Activated effector memory CD4-positive, alpha-beta T cell treated with Interleukin-2 at 50 U/mL for 16 hours (primary cell): ENCODE measurements around the gene C12orf75.
A peak's percentile ranks its signal among the peaks of the same experiment; 100 is the strongest.
"Not testable (repeated sequence)": the region's sequence is repeated elsewhere in the genome, so short reads cannot be mapped to it uniquely, and the experiment has no call there.

Source experiments
- DNase-seq: peaks from one replicate; pipeline ENCODE4 v3.0.0-alpha.2; 2020

The C12orf75 gene

GRCh38 chr12:105311936-105312335 is 18.6 kb upstream of the C12orf75 start:
- not testable (repeated sequence) for DNase-seq

DNA sequence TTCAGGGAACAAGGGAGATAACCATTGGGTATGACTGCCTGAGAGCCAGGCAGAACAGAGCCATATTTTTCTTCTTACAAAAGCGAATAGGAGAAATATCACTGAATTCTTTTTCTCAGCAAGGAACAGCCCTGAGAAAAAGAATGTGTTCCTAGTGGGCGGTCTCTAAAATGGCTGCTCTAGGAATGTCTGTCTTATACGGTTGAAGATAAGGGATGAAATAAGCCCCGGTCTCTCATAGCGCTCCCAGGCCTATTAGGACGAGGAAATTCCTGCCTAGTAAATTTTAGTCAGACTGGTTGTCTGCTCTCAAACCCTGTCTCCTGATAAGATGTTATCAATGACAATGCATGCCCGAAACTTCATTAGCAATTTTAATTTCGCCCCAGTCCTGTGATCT is 16.7 kb upstream of the C12orf75 start:
- not testable (repeated sequence) for DNase-seq

- no peak for DNase-seq
Measured at GRCh38 chr12:105315130-105315529, 15.4 kb upstream of the C12orf75 start.

DNA sequence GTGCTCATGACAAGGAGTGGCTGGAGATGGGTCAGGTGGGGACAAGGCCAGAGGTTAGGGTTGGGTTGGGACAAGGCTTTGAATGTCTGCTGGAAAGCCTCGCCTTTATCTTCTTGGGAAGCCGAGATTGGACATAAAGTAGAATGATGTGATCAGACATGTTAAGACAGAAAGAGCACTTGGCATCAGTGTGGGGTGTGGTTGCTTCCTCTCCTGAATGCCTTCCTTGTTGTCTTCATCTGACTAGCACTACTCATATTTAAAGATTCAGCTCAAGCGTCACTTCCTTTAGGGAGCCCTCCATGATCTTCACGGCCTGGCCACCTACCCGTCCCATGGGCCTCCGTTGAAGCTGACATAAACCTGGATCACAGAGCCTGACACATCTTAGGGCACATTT is 14.8 kb upstream of the C12orf75 start:
- no peak for DNase-seq

GRCh38 chr12:105316931-105317852 is 13.3 kb upstream of the C12orf75 start:
- no peak for DNase-seq

DNA sequence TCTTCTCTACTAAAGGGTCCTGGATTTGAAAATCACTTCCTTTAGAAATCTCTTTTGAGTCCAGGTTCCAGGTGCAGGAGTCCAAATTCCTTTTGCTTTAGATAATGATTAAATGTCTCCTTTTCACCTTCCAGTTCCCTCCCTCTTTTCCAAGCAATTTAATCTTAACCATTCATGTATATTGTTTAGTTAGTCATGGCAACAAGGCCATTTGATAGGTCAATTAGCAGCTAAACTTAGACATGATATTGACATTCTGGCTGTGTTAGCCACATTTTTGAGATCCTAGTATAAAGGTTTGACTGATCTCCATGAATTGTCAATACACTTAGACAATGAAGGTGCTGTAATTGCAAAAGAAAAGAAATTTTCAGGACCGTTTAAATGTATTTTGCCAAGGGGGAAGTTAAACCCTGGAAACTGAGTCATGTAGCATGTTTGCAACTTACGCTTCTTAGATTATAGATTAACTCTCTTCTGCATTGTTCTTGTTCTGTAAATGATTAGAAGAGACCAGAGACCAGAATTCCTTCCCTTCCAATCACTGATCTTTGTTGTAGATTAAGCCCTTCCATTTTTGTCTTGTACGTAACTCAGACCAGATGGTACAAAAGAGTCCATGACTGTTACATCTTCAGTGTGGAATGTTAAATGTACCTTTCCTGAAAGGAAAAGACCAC is 12.4 kb upstream of the C12orf75 start:
- DNase-seq, result no peak

DNA sequence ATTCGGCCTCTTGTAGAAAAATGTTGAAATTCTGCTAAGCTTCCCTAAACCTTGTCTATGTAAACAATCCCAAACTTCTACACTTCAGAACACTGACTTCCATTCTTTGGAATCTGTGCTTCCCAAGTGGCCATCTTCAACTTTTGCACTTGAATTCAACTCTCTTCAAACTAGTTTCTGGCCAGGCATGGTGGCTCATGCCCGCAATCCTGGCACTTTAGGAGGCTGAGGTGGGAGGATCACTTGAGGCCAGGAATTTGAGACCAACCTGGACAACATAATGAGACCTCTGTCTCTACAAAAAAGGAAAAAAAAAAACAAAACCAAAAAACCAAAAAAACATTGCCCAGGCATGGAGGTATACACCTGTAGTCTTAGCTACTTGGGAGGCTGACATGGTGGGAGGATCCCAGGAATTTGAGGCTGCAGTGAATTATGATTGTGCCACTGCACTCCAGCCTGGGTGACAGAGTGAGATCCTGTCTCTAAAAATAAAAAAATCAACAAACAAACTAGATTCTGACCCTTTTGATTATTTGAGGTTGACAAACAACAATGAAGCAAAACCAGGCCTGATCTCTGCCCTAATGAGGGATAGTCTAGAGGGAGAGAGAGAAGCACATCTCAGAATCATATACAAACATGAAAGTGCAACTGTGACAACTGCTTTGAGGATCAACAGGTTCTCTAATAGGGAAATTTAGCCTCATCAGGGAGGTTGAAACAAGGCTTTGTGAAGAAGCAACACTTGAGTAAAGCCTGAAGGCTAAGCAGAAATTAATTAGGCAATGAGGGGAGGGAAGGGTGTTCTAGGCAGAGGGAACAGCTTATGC is 11.6 kb upstream of the C12orf75 start:
- no peak for DNase-seq

- no peak for DNase-seq
Measured at GRCh38 chr12:105319691-105320209, 10.7 kb upstream of the C12orf75 start.

DNA sequence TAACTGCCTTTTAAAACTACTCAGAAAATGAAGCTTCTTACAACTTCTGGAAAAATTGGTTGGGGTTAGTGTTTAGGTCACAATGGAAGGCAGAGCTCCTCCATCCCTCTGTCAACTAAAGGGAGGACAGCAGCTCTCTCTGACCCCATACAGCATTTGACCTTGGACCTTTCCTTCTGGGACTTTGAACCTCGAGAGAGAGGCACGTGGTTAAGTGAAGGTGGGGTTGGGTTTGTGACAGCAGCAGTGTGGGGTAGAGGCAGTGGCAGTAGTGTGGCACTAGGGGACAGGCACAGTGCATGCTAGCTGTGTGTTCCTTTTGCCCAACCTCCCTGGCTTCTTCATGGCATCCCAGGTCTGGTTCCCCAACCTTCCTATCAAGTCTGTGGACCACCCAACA is 9.4 kb upstream of the C12orf75 start:
- DNase-seq, result no peak

DNA sequence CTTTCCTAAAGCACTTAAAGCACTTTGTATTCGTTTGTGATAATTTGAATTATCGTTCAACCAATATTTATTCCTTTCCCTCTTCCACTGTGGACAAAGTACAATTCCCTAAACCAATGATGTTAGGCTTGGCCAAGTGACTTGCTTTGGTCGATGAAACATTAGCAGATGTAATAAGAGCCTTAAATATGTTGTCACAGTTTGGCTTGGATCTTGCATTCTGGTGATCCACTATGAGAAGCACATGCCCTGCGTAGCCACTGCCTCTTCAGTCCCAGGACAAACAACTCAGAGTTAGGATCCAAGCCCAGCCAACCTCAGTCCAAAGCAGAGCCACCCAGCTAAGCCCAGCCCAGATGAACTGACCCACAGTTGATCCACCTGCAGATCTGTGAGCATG is 8.4 kb upstream of the C12orf75 start:
- no peak for DNase-seq

GRCh38 chr12:105324704-105325103 is 5.8 kb upstream of the C12orf75 start:
- DNase-seq, result no peak

GRCh38 chr12:105325117-105325516 is 5.4 kb upstream of the C12orf75 start:
- DNase-seq, result no peak

- DNase-seq, result no peak
Measured at GRCh38 chr12:105329926-105330282, 587 bp upstream of the C12orf75 start.

DNA sequence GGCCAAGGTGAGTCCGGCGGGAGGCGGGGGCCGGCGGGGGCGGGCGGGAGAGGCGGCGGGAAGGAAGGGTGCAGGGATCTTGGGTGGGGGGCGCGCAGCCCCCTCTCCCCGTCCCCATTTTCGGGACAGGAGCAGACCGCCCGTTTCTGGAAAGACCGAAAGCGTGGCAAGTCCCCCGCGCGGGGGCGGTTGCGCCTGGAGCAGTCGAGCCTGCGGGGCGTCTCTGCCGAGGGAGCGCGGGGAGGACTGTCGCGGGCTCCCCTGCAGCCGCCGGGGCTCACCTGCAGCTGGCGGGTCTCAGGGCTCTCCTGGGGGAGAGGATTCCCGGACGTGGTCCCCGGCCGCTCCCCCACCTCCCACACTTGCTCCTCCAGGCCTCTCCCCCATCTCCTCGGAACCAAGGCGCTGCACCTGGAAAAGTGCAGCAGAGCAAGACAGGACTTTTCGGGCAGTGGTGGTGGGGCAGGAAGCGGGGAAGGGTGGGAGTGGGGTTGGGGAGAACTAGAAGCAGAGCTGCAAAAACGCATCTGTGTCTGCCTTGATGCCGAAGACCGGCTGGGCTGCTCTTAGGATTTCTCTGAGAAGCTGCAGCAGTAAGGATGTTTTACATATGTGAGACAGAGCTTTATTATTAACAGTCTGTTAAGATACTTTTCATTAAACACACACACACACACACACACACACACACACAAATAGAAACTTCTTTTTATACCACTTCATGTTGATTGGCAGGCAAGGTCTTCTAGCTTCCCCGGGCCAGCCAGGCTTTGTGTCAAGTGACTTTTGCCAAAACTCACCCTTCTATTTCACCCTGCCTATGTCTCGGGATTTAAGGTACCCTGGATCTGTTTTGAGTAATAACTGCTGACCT is 677 bp downstream of the C12orf75 start:
- peak; percentile 14 for DNase-seq

DNA sequence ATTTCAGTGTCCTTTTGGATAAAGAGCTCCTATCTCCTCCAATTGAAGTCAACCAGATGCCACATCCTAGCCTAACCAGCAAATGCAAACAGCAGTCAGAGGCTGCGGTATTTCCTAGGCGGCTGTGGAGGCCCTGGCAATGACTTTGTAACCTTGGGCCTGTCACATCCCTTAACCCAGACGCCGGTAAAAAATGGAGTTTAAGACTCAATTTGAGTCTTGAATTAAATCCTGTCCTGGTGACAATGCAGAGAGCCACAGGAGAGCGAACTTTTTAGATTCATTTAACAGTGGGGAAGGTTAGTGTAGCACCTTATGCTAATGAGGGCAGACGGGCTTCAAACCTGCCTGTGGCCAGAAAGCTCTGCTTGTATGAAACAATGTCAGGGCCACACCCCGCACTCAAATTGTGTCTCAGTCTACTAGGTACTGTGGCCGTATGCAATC is 1.3 kb downstream of the C12orf75 start:
- DNase-seq, result peak; percentile 18

- DNase-seq, result not testable (repeated sequence)
Measured at GRCh38 chr12:105332286-105332685, 1.8 kb downstream of the C12orf75 start.

GRCh38 chr12:105332925-105333324 is 2.4 kb downstream of the C12orf75 start:
- no peak for DNase-seq

DNA sequence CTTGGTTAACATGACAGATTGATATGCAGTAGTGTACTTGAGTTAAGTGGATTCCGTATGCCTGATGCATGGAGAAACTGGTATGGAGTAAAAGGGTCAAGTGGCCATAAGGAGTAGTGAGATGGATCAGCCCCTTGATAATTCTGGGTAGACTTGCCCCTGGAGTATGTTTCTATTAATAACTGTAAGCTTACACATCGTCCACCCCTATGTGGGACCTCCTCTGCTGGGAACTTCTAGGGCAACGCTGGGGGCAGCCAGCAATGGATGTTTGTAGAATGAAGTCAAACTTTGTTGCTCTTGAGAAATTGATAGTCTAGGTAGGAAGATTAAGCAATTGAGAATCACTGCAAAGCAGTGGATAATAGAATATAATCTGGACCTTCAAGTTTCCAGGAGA is 3.5 kb downstream of the C12orf75 start:
- no peak for DNase-seq

DNA sequence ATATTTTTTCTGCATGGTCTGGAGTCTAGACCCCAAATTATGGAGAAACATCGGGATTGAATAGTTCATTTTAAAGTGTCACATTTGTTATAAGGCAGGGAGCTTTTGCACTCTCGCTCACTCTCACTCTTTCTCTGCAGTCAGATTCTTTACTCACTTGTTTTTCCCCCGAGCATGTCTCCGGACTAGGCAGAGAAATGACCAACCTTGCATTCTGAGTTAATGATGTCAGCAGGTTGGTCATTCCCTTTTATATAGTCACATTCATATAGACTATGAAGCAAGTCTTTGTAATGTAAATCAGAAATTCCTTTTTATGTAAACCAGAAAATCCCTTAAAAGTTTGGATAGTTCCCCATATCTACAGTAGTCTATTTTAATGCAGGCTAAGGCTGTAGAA is 4.1 kb downstream of the C12orf75 start:
- DNase-seq, result no peak

GRCh38 chr12:105335856-105336255 is 5.4 kb downstream of the C12orf75 start:
- DNase-seq, result no peak

- no peak for DNase-seq
Measured at GRCh38 chr12:105336411-105336810, 5.9 kb downstream of the C12orf75 start.

- DNase-seq, result no peak
Measured at GRCh38 chr12:105337391-105337790, 6.9 kb downstream of the C12orf75 start.
